Loucy (cell line): ENCODE results near the gene TDG.
"Not testable (repeated sequence)": the region's sequence is repeated elsewhere in the genome, so short reads cannot be mapped to it uniquely, and the experiment has no call there.

Source experiments
- H2AFZ ChIP-seq: fragments of 200-600 bp; sonication (generic); 2 replicates; pipeline ENCODE4 v1.6.0; 2016; ENCODE audit warnings: antibody characterized with exemption, mild to moderate bottlenecking, low read length, moderate library complexity
- H3F3A ChIP-seq: fragments of 200-600 bp; 2 replicates; pipeline ENCODE4 v1.6.0; 2016; ENCODE audit warnings: antibody characterized with exemption, low read depth, mild to moderate bottlenecking
- H3K27me3 ChIP-seq: fragments of 200-600 bp; sonication (generic); 2 replicates; pipeline ENCODE4 v1.6.1; 2014; ENCODE audit warnings: low read length, mild to moderate bottlenecking; ENCODE audit not compliant: insufficient read depth, poor library complexity, severe bottlenecking
- H3K36me3 ChIP-seq: fragments of 200-600 bp; sonication (generic); 2 replicates; pipeline ENCODE4 v1.6.1; 2016; ENCODE audit warnings: low read length; ENCODE audit not compliant: insufficient read depth
- H3K4me1 ChIP-seq: fragments of 200-600 bp; sonication (generic); 2 replicates; pipeline ENCODE4 v1.5.1; 2014; ENCODE audit warnings: low read length, mild to moderate bottlenecking; ENCODE audit not compliant: insufficient read depth, poor library complexity, severe bottlenecking
- H3K4me2 ChIP-seq: fragments of 200-600 bp; sonication (generic); 2 replicates; pipeline ENCODE4 v1.6.0; 2014; ENCODE audit warnings: antibody characterized with exemption, low read length, low read depth, mild to moderate bottlenecking; ENCODE audit not compliant: poor library complexity, severe bottlenecking
- H3K4me3 ChIP-seq: fragments of 200-600 bp; sonication (generic); 2 replicates; pipeline ENCODE4 v1.5.1; 2014; ENCODE audit warnings: low read length, mild to moderate bottlenecking, mixed read lengths; ENCODE audit not compliant: poor library complexity, severe bottlenecking
- H3K79me2 ChIP-seq: fragments of 200-600 bp; sonication (generic); 2 replicates; pipeline ENCODE4 v1.6.1; 2014; ENCODE audit warnings: low read length; ENCODE audit not compliant: insufficient read depth
- H3K9ac ChIP-seq: fragments of 200-600 bp; sonication (generic); 2 replicates; pipeline ENCODE4 v1.6.0; 2014; ENCODE audit warnings: mild to moderate bottlenecking, low read depth, low read length, moderate library complexity; ENCODE audit not compliant: poor library complexity, severe bottlenecking
- H3K9me2 ChIP-seq: fragments of 200-600 bp; sonication (generic); replicated peaks from 2 replicates; pipeline ENCODE4 v1.6.1; 2016; ENCODE audit warnings: low read depth, low read length, mixed read lengths
- H3K9me3 ChIP-seq: fragments of 200-600 bp; sonication (generic); 2 replicates; pipeline ENCODE4 v1.6.1; 2014; ENCODE audit warnings: mild to moderate bottlenecking, antibody characterized with exemption, low read length, low read depth; ENCODE audit not compliant: insufficient read depth
- H4K20me1 ChIP-seq: fragments of 200-600 bp; sonication (generic); 2 replicates; pipeline ENCODE4 v1.6.0; 2014; ENCODE audit warnings: antibody characterized with exemption, low read length, mild to moderate bottlenecking; ENCODE audit not compliant: insufficient read depth, poor library complexity, severe bottlenecking
- CTCF ChIP-seq: fragments of 200-600 bp; sonication (generic); conservative IDR thresholded peaks from 2 replicates; pipeline ENCODE4 v1.5.1; 2014; ENCODE audit warnings: mild to moderate bottlenecking, antibody characterized with exemption, low read length
- EZH2phosphoT487 ChIP-seq: fragments of 200-600 bp; IDR thresholded peaks from 2 replicates; pipeline ENCODE4 v1.6.1; 2018; ENCODE audit warnings: antibody characterized with exemption, mild to moderate bottlenecking, moderate library complexity, borderline replicate concordance

The TDG gene

GRCh38 chr12:104010606-104011169 lies 45.0 kb downstream of the TDG start:
- no peaks in the 10 kb centered on the region for H3F3A ChIP-seq
- H4K20me1 ChIP-seq: no peaks in the 10 kb centered on the region
- no peaks in the 10 kb centered on the region for H3K9me3 ChIP-seq
- no peak overlapping the region for H3K4me2 ChIP-seq
- H3K79me2 ChIP-seq: no peaks in the 10 kb centered on the region
- H3K9ac ChIP-seq: no peak overlapping the region
- no peaks in the 10 kb centered on the region for H3K4me1 ChIP-seq
- no peak overlapping the region for H3K4me3 ChIP-seq
- H2AFZ ChIP-seq: no peak overlapping the region
- no peak for TF ChIP-seq EZH2phosphoT487
- TF ChIP-seq CTCF: no peak
- H3K9me2 ChIP-seq: no peaks in the 10 kb centered on the region
- H3K27me3 ChIP-seq: no peaks in the 10 kb centered on the region
- no peaks in the 10 kb centered on the region for H3K36me3 ChIP-seq

GRCh38 chr12:104011253-104011652 lies 45.6 kb downstream of the TDG start:
- Histone ChIP-seq H3K4me2 (no peak overlapping the region), H2AFZ (no peak overlapping the region), H4K20me1 (no peaks in the 10 kb centered on the region), H3F3A (no peaks in the 10 kb centered on the region), H3K9me3 (no peaks in the 10 kb centered on the region), H3K36me3 (no peaks in the 10 kb centered on the region), H3K4me3 (no peak overlapping the region), H3K9ac (no peak overlapping the region), H3K27me3 (no peaks in the 10 kb centered on the region), H3K9me2 (no peaks in the 10 kb centered on the region), H3K4me1 (no peaks in the 10 kb centered on the region), H3K79me2 (no peaks in the 10 kb centered on the region)
- TF ChIP-seq CTCF (no peak), EZH2phosphoT487 (no peak)

GRCh38 chr12:104012331-104012730 lies 46.7 kb downstream of the TDG start:
- Histone ChIP-seq H3K9me2 (no peaks in the 10 kb centered on the region), H4K20me1 (no peaks in the 10 kb centered on the region), H3K9me3 (no peaks in the 10 kb centered on the region), H3K27me3 (no peaks in the 10 kb centered on the region), H3K4me1 (no peaks in the 10 kb centered on the region), H3F3A (no peaks in the 10 kb centered on the region), H3K9ac (no peak overlapping the region), H3K4me3 (no peak overlapping the region), H3K79me2 (no peaks in the 10 kb centered on the region), H3K4me2 (no peak overlapping the region), H2AFZ (no peak overlapping the region), H3K36me3 (no peaks in the 10 kb centered on the region)
- TF ChIP-seq CTCF (no peak), EZH2phosphoT487 (no peak)

GRCh38 chr12:104021862-104022261 lies 56.2 kb downstream of the TDG start:
- not testable (repeated sequence) for H3F3A ChIP-seq, H3K9me2 ChIP-seq, H3K4me2 ChIP-seq, H3K4me1 ChIP-seq, H3K9ac ChIP-seq, H3K27me3 ChIP-seq, H3K36me3 ChIP-seq, H3K79me2 ChIP-seq, H3K9me3 ChIP-seq, H3K4me3 ChIP-seq, H4K20me1 ChIP-seq, H2AFZ ChIP-seq
